ENCODE results near the gene DHX9. TPM values are rescaled to one million over a fixed set of nuclear protein-coding genes. Genes with fewer than 3 reads are reported as not detected.

Gene DHX9
- total RNA-seq, 1 experiment from 2014 or later, result 263 TPM

DNA sequence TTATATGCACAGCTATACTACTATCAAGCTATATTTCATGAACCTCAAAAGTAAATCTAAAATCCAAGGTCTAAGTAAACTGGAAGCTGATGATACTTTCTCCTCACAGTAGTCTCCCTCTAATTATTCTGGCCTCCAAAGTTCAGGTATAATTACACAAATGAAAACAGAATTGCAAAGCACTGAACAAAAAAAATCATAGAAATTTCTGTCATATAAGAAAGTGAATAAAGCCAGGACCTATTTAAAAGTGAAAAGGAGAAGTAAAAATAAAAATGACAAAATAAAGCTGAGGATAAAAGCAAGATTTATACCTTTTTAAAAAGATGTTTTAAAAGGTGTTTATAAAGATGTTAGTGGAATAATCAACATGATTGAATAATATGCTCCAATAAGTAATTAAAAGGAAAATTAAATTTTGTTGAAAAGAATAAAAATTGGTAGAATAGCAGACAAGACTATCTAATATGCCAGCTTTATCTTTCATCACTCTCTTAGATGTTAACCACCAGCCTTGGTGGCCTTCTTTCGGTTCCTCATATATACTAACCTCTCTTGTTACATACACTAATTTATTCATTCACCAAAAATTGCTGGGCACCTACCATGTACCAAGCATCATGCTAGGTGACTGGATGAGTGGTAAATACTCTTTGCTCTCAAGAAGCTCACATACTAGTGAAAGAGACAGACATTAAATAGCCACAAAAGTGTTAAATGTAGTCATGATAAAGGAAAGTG is 88.7 kb downstream of the DHX9 start:
- TF ChIP-seq, protein P1, sequence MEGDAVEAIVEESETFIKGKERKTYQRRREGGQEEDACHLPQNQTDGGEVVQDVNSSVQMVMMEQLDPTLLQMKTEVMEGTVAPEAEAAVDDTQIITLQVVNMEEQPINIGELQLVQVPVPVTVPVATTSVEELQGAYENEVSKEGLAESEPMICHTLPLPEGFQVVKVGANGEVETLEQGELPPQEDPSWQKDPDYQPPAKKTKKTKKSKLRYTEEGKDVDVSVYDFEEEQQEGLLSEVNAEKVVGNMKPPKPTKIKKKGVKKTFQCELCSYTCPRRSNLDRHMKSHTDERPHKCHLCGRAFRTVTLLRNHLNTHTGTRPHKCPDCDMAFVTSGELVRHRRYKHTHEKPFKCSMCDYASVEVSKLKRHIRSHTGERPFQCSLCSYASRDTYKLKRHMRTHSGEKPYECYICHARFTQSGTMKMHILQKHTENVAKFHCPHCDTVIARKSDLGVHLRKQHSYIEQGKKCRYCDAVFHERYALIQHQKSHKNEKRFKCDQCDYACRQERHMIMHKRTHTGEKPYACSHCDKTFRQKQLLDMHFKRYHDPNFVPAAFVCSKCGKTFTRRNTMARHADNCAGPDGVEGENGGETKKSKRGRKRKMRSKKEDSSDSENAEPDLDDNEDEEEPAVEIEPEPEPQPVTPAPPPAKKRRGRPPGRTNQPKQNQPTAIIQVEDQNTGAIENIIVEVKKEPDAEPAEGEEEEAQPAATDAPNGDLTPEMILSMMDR (IDR thresholded peaks at IDR 0.05; ENCODE audit: unreplicated experiment), result no peak
- H3K36me3 Mint-ChIP-seq (ENCODE audit: insufficient read depth, unreplicated experiment), result no peaks in the 10 kb centered on the region
- peaks cover 30% of the 10 kb centered on the region for H3K27me3 Mint-ChIP-seq (ENCODE audit: unreplicated experiment)
- intact Hi-C loops (cut with micrococcal nuclease; ENCODE audit: unreplicated experiment), result no loop called here
- no peak overlapping the region for H3K4me3 Mint-ChIP-seq (ENCODE audit: low read depth, unreplicated experiment)
- CTCF ChIA-PET, result interaction anchor here (1.3 kb wide), 1 partner anchor 13 kb away, joined by 4 read pairs; no protein-coding TSS in a partner anchor
- H3K4me1 Mint-ChIP-seq (ENCODE audit: low read depth, unreplicated experiment), result no peaks in the 10 kb centered on the region
- H3K27ac Mint-ChIP-seq (ENCODE audit: unreplicated experiment), result no peak overlapping the region
- BruUV-seq (replicated peaks), result no TSS peak
- DNase-seq, result no peak
- H3K9me3 Mint-ChIP-seq (ENCODE audit: low read depth, unreplicated experiment), result peaks cover 9% of the 10 kb centered on the region

DNA sequence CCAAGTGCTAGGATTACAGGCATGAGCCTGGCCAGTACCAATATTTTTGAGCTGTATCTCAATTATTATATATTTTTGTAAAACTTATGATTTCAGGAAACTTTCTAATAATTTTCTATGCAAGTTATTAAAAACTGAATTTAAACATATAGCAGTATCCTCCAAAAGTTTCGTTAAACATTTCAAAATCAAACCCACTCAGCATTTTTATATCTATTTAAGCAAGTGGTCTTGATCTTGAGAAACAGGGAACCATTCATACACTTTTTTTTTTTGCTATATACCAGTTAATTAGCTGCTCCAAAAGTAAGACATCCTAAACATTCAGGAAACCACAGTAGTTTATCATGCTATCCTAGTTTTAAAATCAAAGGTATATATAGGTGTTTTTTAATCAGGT is 91.8 kb downstream of the DHX9 start:
- Mint-ChIP-seq H3K4me3 (ENCODE audit: low read depth, unreplicated experiment) (no peak overlapping the region), H3K9me3 (ENCODE audit: low read depth, unreplicated experiment) (peaks cover 3% of the 10 kb centered on the region), H3K27me3 (ENCODE audit: unreplicated experiment) (no peaks in the 10 kb centered on the region), H3K4me1 (ENCODE audit: low read depth, unreplicated experiment) (no peaks in the 10 kb centered on the region), H3K27ac (ENCODE audit: unreplicated experiment) (no peak overlapping the region), H3K36me3 (ENCODE audit: insufficient read depth, unreplicated experiment) (no peaks in the 10 kb centered on the region)
- intact Hi-C loops (cut with micrococcal nuclease; ENCODE audit: unreplicated experiment), result no loop called here
- TF ChIP-seq, protein P1 (IDR thresholded peaks at IDR 0.05; ENCODE audit: unreplicated experiment), result no peak
- no TSS peak for BruUV-seq (replicated peaks)
- DNase-seq, result no peak
- CTCF ChIA-PET, result no interaction called here

DNA sequence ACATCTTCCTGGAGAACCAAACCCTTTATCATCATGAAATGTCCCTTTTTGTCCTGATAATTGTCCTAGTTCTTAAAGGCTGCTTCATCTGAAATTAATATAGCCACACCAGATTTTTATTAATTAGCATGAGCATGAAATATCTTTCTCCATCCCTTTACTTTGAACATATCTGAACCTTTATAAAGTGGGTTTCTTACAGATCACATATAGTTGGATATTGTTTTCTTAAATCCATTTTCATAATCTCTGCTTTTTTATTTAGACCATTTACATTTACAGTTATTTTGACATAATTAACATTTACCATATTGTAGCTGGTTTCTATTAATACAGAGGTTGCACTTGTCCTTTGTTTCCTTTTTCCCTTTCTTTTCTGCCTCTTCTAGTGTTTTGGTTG is 96.6 kb downstream of the DHX9 start:
- no peak overlapping the region for H3K4me3 Mint-ChIP-seq (ENCODE audit: low read depth, unreplicated experiment)
- TF ChIP-seq, protein P1 (IDR thresholded peaks at IDR 0.05; ENCODE audit: unreplicated experiment), result no peak
- no peaks in the 10 kb centered on the region for H3K27me3 Mint-ChIP-seq (ENCODE audit: unreplicated experiment)
- DNase-seq, result no peak
- intact Hi-C loops (cut with micrococcal nuclease; ENCODE audit: unreplicated experiment), result no loop called here
- BruUV-seq (replicated peaks), result no TSS peak
- no peaks in the 10 kb centered on the region for H3K36me3 Mint-ChIP-seq (ENCODE audit: insufficient read depth, unreplicated experiment)
- H3K9me3 Mint-ChIP-seq (ENCODE audit: low read depth, unreplicated experiment), result peaks cover 3% of the 10 kb centered on the region
- no peaks in the 10 kb centered on the region for H3K4me1 Mint-ChIP-seq (ENCODE audit: low read depth, unreplicated experiment)
- no peak overlapping the region for H3K27ac Mint-ChIP-seq (ENCODE audit: unreplicated experiment)
- CTCF ChIA-PET, result no interaction called here

Other genes starting within 250 kb of the DHX9 start
- 1.2 and 1.7 TPM in 2 replicates for gene RGS16, start 235.0 kb upstream of the DHX9 start, total RNA-seq (2022)
- gene RGS8, start 154.8 kb upstream of the DHX9 start, total RNA-seq (2022), result not detected in 2 replicates
- gene NPL, start 49.6 kb upstream of the DHX9 start, total RNA-seq (2022), result 5.0 and 6.9 TPM in 2 replicates
- not detected in 2 replicates for gene SHCBP1L, start 113.8 kb downstream of the DHX9 start, total RNA-seq (2022)
- gene LAMC1, start 184.1 kb downstream of the DHX9 start, total RNA-seq (2022), result 368 and 579 TPM in 2 replicates